OCI-LY1 (cell line): ENCODE measurements around the gene JPH2.

Experiments
- H2AFZ ChIP-seq: fragments of 200-600 bp; sonication (generic), shearing (Covaris generic); 2 replicates; pipeline ENCODE4 v1.6.0; 2014; ENCODE audit warnings: antibody characterized with exemption, mild to moderate bottlenecking, low read length
- H3F3A ChIP-seq: fragments of 200-600 bp; sonication (generic), shearing (Covaris generic); 2 replicates; pipeline ENCODE4 v1.6.0; 2014; ENCODE audit warnings: mild to moderate bottlenecking, antibody characterized with exemption, low read length, moderate library complexity; ENCODE audit not compliant: insufficient read depth
- H3K27ac ChIP-seq: fragments of 200-600 bp; sonication (generic); 2 replicates; pipeline ENCODE4 v1.5.1; 2014; ENCODE audit warnings: low read length, mixed run types, mild to moderate bottlenecking, low read depth; ENCODE audit not compliant: poor library complexity, severe bottlenecking
- H3K27me3 ChIP-seq: fragments of 200-600 bp; sonication (generic); 2 replicates; pipeline ENCODE4 v1.6.0; 2014; ENCODE audit warnings: antibody characterized with exemption, mild to moderate bottlenecking, low read length, moderate library complexity; ENCODE audit not compliant: insufficient read depth
- H3K36me3 ChIP-seq: fragments of 200-600 bp; sonication (generic); 2 replicates; pipeline ENCODE4 v1.6.1; 2014; ENCODE audit warnings: mild to moderate bottlenecking, antibody characterized with exemption, low read length, moderate library complexity, mixed read lengths; ENCODE audit not compliant: insufficient read depth
- H3K4me1 ChIP-seq: fragments of 200-600 bp; sonication (generic); 2 replicates; pipeline ENCODE4 v1.5.1; 2014; ENCODE audit warnings: mild to moderate bottlenecking, low read length, moderate library complexity; ENCODE audit not compliant: insufficient read depth, severe bottlenecking
- H3K4me2 ChIP-seq: fragments of 200-600 bp; sonication (generic), shearing (Covaris generic); 2 replicates; pipeline ENCODE4 v1.6.1; 2014; ENCODE audit warnings: low read length
- H3K4me3 ChIP-seq: fragments of 200-600 bp; sonication (generic); 2 replicates; pipeline ENCODE4 v1.5.1; 2014; ENCODE audit warnings: low read length, low read depth, mild to moderate bottlenecking, mixed read lengths; ENCODE audit not compliant: poor library complexity, severe bottlenecking
- H3K79me2 ChIP-seq: fragments of 200-600 bp; shearing (Covaris generic); 2 replicates; pipeline ENCODE4 v1.6.1; 2016; ENCODE audit warnings: mixed run types, low read length, mixed read lengths; ENCODE audit not compliant: insufficient read depth
- H3K9ac ChIP-seq: fragments of 200-600 bp; sonication (generic), shearing (Covaris generic); 2 replicates; pipeline ENCODE4 v1.6.1; 2014; ENCODE audit warnings: mild to moderate bottlenecking, low read length, mixed read lengths
- H3K9me2 ChIP-seq: fragments of 200-600 bp; sonication (generic), shearing (Covaris generic); 2 replicates; pipeline ENCODE4 v1.6.1; 2014; ENCODE audit warnings: low read depth, mild to moderate bottlenecking, low read length, mixed read lengths
- H3K9me3 ChIP-seq: fragments of 200-600 bp; shearing (Covaris generic); 2 replicates; pipeline ENCODE4 v1.6.1; 2014; ENCODE audit warnings: low read length, mixed read lengths
- H4K20me1 ChIP-seq: fragments of 200-600 bp; sonication (generic), shearing (Covaris generic); 2 replicates; pipeline ENCODE4 v1.6.0; 2016; ENCODE audit warnings: mild to moderate bottlenecking, low read length; ENCODE audit not compliant: insufficient read depth
- CTCF ChIP-seq: fragments of 200-600 bp; sonication (generic), shearing (Covaris generic); IDR thresholded peaks from 2 replicates; pipeline ENCODE4 v1.5.1; 2017; ENCODE audit warnings: mild to moderate bottlenecking, antibody characterized with exemption, low read length, moderate library complexity, mixed read lengths
- EZH2 ChIP-seq: fragments of 200-600 bp; sonication (generic), shearing (Covaris generic); IDR thresholded peaks from 2 replicates; pipeline ENCODE4 v1.8.0; 2017; ENCODE audit warnings: borderline replicate concordance, mixed run types, mild to moderate bottlenecking, antibody characterized with exemption, low read length, moderate library complexity, mixed read lengths

Gene JPH2

GRCh38 chr20:44084439-44084838 lies 102.5 kb downstream of the JPH2 start:
- Histone ChIP-seq H4K20me1 (no peaks in the 10 kb centered on the region), H3K9ac (no peak overlapping the region), H3K4me2 (no peak overlapping the region), H3K27ac (no peak overlapping the region), H3K36me3 (no peaks in the 10 kb centered on the region), H2AFZ (no peak overlapping the region), H3K4me3 (no peak overlapping the region), H3F3A (no peaks in the 10 kb centered on the region), H3K9me3 (no peaks in the 10 kb centered on the region), H3K79me2 (no peaks in the 10 kb centered on the region), H3K9me2 (no peaks in the 10 kb centered on the region), H3K27me3 (no peaks in the 10 kb centered on the region), H3K4me1 (peaks cover 32% of the 10 kb centered on the region)
- TF ChIP-seq CTCF, result no peak
- TF ChIP-seq EZH2, result no peak

- Histone ChIP-seq H2AFZ (no peak overlapping the region), H3K36me3 (no peaks in the 10 kb centered on the region), H3K27me3 (no peaks in the 10 kb centered on the region), H3F3A (no peaks in the 10 kb centered on the region), H3K9me3 (no peaks in the 10 kb centered on the region), H3K4me3 (no peak overlapping the region), H3K4me1 (peaks cover 33% of the 10 kb centered on the region), H3K4me2 (no peak overlapping the region), H3K27ac (no peak overlapping the region), H4K20me1 (no peaks in the 10 kb centered on the region), H3K79me2 (no peaks in the 10 kb centered on the region), H3K9ac (no peak overlapping the region), H3K9me2 (no peaks in the 10 kb centered on the region)
- no peak for TF ChIP-seq EZH2
- TF ChIP-seq CTCF, result no peak
Measured at GRCh38 chr20:44083220-44083933, 103.6 kb downstream of the JPH2 start.

- Histone ChIP-seq H2AFZ (no peak overlapping the region), H3K79me2 (no peaks in the 10 kb centered on the region), H3K36me3 (no peaks in the 10 kb centered on the region), H3K4me3 (no peak overlapping the region), H3K9me2 (no peaks in the 10 kb centered on the region), H3K27ac (no peak overlapping the region), H4K20me1 (no peaks in the 10 kb centered on the region), H3K4me1 (peaks cover 22% of the 10 kb centered on the region), H3F3A (no peaks in the 10 kb centered on the region), H3K9me3 (no peaks in the 10 kb centered on the region), H3K9ac (no peak overlapping the region), H3K27me3 (no peaks in the 10 kb centered on the region), H3K4me2 (no peak overlapping the region)
- TF ChIP-seq CTCF (no peak), EZH2 (no peak)
Measured at GRCh38 chr20:44081888-44082287, 105.1 kb downstream of the JPH2 start.
